Omental fat pad (tissue), 4 donors: ENCODE data around the gene EPHA6. TPM values are rescaled to one million over a fixed set of nuclear protein-coding genes. Genes with fewer than 3 reads are reported as not detected.

Source experiments
- ATAC-seq: fragments of 150-250 bp; one replicate; pipeline ENCODE4 v1.9.1; 2016; ENCODE audit warnings: mild to moderate bottlenecking, moderate library complexity; ENCODE audit not compliant: low FRiP score
- DNase-seq: peaks from one replicate; pipeline ENCODE4 v3.0.0-alpha.2; 2019; ENCODE audit warnings: low spot score
- total RNA-seq, 4 donors: library from RNA; depleted of rRNA; stranded (reverse); fragments of >200 nt; gene quantifications; one replicate each; pipeline ENCODE4 v1.1.0, GENCODE V29; 2016
- TF ChIP-seq, protein P1 (sequence below), 3 donors: fragments of 450-650 bp; IDR thresholded peaks; one replicate each; pipeline ENCODE4 v1.5.1; 2016 to 2017; ENCODE audit warnings: antibody characterized with exemption in 3 of 3, mild to moderate bottlenecking in 3 of 3, moderate library complexity in 2 of 3

Gene EPHA6
- total RNA-seq, 4 donors from 2014 or later: 0.56 to 5.0 (median 2.4) TPM; not detected in 1

DNA sequence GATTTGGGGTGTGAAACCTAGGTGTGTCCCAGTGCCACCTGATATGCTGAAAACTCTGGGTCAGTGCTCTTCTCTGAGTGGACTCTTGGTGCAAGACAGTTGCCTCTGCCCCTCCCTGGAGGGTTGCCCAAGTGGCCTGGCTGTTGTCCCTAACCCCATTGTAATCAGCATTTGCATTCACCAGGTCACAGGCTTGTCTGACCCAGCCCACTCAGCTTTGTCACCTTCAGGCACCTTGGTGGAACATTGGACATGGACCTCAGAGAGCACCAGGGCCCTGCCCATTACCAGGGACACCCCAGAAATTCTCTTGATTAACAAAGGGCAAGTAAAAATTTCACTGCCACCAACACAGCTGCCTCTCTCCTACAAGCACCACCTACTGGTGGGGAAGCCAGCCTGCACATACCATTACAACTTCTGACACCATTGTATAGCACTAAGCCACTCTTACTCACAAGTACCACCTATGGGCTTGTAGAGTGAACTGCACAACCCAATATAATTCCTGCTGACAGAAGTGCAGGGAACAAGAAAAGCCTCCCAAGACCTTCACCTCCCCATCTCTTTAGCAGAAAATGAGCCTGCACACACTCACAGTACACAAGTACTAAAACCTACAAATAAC lies 324.6 kb downstream of the EPHA6 start:
- no peak for DNase-seq
- no peak for ATAC-seq
- TF ChIP-seq, protein P1, sequence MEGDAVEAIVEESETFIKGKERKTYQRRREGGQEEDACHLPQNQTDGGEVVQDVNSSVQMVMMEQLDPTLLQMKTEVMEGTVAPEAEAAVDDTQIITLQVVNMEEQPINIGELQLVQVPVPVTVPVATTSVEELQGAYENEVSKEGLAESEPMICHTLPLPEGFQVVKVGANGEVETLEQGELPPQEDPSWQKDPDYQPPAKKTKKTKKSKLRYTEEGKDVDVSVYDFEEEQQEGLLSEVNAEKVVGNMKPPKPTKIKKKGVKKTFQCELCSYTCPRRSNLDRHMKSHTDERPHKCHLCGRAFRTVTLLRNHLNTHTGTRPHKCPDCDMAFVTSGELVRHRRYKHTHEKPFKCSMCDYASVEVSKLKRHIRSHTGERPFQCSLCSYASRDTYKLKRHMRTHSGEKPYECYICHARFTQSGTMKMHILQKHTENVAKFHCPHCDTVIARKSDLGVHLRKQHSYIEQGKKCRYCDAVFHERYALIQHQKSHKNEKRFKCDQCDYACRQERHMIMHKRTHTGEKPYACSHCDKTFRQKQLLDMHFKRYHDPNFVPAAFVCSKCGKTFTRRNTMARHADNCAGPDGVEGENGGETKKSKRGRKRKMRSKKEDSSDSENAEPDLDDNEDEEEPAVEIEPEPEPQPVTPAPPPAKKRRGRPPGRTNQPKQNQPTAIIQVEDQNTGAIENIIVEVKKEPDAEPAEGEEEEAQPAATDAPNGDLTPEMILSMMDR (IDR thresholded peaks at IDR 0.05): no peak

- TF ChIP-seq, protein P1 (IDR thresholded peaks at IDR 0.05): no peak
- DNase-seq (no peak), ATAC-seq (no peak)
These were observed 334.5 kb downstream of the EPHA6 start for GRCh38 chr3:97148931-97149330.

- DNase-seq (no peak), ATAC-seq (no peak)
- TF ChIP-seq, protein P1 (IDR thresholded peaks at IDR 0.05): no peak
These were observed 346.8 kb downstream of the EPHA6 start for GRCh38 chr3:97161169-97161568.

DNA sequence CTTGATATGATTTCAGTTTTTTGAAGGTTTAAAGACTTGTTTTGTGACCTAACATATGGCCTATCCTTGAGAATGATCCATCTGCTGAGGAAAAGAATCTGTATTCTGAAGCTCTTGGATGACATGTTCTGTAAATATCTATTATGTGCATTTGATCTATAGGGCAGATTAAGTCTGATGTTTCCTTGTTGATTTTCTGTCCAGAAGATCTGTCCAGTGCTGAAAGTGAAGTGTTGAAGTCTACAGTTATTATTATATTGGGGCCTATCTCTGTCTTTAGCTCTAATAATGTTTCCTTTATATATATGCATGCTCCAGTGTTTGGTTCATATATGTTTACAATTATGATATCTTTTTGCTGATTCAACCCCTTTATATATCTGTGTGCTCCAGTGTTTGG lies 362.8 kb downstream of the EPHA6 start:
- DNase-seq: no peak
- ATAC-seq: no peak
- TF ChIP-seq, protein P1 (IDR thresholded peaks at IDR 0.05): no peak

DNA sequence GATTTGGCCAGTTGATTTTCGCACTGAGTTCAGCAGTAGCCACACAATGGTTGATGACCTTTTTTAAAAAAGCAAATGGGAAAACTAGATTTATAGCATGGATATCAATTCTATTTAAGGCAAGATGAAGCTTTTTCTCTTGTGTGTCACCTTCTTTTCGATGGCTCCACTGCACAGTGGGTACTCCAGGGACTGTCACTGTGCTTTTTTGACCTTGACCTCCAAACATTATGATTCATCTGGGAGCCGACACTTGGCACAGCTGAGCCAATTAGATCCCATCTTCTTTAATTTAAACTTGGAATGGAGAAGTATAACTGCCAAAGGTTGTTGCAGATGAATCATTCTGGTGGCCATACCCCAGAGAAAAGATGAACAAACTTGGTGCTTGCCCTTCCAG lies 367.3 kb downstream of the EPHA6 start:
- DNase-seq (no peak), ATAC-seq (no peak)
- TF ChIP-seq, protein P1 (IDR thresholded peaks at IDR 0.05): no peak

DNA sequence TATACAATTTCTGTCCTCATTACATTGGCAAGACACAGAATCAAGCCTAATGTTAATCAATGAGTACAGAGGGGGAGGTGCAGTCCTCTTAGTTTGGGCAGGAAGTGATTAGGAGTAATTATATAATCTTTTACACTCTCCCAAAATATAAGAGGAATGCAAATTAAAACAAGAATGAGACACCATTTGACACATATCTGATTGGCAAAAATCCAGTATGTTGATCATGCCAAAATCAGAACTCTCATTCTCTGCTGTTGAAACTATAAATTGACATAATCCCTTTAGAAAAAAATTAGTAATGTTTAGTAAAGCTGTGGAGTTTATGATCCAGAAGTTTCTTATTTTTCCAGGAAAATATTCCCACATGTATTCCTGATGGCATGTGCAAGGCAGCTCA lies 373.4 kb downstream of the EPHA6 start:
- ATAC-seq (no peak), DNase-seq (no peak)
- TF ChIP-seq, protein P1 (IDR thresholded peaks at IDR 0.05): no peak

GRCh38 chr3:97189835-97190234 lies 375.4 kb downstream of the EPHA6 start:
- DNase-seq: no peak
- TF ChIP-seq, protein P1 (IDR thresholded peaks at IDR 0.05): no peak
- ATAC-seq: no peak
